D341Med (cell line): ENCODE measurements around the gene C9orf85.
"Not testable (repeated sequence)": the region's sequence is repeated elsewhere in the genome, so short reads cannot be mapped to it uniquely, and the experiment has no call there.

Source experiments
- DNase-seq: peaks from one replicate; pipeline ENCODE4 v3.0.0; 2012; ENCODE audit warnings: low spot score

Gene C9orf85

DNA sequence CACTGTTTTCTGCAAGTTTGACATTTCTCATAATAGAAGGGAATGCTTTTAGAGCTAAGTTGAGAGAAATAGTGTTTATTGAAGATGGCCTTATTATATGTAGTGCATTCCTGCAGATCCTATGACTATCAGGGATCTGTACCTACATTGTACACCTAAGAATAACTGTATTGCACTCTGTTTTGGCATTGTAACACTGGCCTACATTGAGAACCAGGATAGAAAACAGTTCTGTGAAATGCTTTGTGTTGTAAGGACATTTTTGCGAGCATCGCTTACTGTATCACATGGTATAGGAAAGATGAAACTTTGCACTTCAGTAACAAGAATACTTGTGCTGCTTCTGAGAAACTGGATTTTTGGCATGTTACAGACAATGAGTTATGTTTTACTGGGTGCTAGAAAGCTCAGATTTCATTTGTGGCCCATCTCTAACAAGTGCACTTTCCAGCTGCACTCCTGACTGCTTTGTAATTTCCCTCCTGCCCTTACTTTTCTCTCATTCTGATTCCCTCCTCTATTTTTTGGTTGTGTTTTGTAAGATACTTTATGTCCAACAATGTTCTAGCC is 30.6 kb downstream of the C9orf85 start:
- no peak for DNase-seq

DNA sequence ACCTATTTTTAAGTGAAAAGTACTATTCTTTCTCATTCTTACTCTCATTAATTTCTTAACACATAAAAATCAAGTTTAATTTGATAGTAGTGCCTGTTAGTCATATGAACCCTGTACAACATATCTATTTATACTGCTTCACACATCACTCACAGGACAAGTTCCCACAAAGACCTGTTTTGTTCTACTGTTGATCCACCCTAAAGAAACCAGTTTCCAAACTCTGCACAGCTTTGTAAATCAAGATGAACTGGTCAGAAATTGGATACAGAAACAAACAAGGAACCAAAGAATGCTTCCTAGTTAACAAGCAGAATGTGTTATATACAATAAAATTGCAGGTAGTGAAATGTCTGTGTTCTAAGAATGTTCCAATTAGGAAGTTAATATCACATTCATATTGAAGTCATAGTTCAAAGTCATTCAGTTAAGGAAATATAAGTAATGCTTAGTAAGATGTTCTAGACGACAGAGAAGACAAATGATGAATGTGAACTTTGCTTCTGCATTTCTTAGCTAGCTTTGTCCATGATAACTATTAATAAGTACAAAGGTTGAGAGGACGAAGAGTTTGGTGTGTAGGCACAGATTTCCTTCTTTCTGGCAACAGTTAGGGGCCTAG is 33.4 kb downstream of the C9orf85 start:
- DNase-seq: no peak

DNA sequence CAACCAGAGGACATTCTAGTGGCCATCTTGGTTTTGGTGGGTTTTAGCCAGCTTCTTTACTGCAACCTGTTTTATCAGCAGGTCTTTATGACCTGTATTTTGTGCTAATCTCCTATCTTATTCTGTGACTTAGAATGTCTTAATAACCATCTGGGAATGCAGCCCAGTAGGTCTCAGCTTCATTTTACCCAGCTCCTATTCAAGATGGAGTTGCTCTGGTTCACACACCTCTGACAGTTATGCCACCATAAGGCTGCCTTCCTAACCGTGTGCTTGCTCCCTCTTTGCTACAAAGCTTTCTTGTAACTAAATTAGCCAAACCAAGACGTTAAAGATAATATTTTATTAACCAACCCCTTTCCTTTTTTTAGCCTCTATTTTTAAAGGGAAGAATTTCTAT is 43.2 kb downstream of the C9orf85 start:
- DNase-seq: not testable (repeated sequence)

DNA sequence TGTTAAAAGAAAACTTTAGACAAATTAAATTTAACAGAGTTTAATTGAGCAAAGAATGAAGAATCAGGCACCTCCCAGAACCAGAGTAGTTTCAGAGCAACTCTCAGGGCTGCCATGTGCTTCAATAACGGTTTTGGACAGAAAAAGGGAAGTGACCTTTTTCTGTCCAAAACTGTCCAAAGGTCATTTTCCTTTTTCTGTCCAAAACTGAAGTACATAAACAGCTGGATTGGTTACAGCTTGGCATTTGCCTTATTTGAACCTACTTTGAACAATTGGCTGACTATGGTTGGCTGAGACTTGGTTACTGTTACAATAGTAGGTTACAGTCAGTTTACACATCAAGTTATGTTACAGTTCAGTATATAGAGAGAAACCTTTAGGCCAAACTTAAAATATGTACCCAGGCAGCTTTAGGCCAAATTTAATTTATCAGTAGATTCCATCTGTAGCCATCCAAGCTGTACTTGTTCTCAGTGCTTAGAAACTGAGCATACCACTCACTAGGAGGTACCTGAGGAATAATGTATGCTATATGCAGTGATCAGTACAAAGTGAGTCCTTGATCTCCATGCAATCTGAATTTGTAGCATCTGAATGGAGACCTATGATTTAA is 44.0 kb downstream of the C9orf85 start:
- DNase-seq: no peak

DNA sequence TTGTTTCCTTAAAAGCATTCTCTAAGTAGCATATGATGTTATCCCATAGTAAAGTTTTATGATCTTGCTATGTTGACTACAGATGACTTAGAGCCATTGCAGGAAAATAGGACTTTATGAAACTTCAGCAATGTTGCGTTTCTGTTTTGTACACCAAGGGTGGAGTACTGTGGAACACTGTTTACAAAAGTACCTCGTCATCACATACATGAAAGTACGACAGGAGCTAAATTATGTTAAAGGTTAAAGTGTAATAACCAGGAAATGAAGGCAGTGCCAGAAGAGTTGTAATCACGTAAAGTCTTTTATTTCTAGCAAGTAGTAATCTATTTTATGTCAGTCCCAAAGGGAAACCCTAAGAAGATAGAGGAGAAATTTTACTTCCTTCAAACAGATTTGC is 50.9 kb downstream of the C9orf85 start:
- no peak for DNase-seq

DNA sequence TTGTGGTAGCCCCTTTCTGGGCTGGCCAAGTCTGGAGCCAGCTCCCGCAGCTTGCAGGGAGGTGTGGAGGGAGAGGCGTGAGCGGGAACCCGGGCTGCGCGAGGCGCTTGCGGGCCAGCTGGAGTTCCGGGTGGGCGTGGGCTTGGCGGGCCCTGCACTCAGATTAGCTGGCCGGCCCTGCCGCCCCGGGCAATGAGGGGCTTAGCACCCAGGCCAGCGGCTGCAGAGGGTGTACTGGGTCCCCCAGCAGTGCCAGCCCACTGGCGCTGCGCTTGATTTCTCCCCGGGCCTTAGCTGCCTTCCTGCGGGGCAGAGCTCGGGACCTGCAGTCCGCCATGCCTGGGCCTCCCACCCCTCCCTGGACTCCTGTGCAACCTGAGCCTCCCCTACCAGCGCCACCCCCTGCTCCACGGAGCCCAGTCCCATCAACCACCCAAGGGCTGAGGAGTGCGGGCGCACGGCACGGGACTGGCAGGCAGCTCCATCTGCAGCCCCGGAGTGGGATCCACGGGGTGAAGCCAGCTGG is 52.1 kb downstream of the C9orf85 start:
- not testable (repeated sequence) for DNase-seq

DNA sequence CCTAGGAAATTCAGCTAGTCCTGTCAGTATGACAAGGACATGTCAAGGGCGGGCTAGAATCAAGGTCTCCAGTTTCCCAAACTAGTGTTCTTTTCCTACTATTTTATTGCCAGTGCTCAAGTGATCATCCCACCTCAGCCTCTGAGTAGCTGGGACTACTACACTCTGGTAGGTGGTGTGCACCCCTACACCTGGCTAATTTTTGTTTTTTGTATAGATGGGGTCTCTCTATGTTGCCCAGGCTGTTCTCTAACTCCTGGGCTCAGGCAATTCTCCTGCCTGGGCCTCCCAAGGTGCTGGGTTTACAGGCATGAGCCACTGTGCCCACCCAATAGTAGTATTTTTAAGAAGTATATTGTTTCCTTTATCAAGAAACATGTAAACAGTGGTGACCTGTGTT is 54.0 kb downstream of the C9orf85 start:
- no peak for DNase-seq

DNA sequence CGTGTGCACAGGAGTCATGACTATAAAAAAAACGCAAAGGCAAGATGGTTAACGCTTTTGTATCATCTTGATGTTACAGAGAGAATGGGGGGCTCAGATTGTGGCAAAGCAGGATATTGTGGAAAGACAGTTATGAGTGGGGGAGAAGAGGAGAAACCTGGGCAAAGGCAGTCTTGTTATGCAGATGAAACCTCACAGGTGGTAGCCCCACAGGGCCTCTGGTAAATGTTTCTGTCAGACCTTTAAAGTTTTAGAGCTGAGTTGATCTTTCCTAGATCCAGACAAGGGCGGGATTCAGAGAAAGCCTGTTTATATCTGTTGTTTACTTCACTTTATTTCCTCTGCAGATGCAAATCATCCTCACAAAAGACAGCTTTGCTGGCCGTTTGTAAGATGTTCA is 55.2 kb downstream of the C9orf85 start:
- DNase-seq: no peak

DNA sequence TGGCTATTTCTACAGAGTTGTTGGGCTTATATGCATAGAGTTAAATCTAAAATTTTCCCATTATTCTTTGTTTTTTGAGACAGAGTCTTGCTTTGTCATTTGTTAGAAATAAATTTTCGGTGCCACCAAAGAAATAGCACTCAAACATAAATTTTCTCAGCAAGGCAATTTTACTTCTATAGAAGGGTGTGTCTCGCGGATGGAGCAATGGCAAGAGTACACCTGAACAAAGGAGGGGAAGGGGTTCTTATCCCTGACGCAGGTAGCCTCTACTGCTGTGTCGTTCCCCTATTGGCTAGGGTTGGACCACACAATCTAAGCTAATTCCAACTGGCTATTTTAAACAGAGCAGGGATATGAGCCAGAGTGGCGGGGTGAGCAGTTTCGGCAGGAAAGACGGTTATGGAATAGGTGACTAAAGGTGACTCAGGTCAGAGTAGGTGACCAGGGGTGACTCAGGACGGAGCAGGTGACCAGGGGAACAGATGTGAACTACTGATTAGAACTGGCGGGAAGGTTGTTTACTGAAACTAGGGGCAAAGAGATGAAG is 57.2 kb downstream of the C9orf85 start:
- no peak for DNase-seq

DNA sequence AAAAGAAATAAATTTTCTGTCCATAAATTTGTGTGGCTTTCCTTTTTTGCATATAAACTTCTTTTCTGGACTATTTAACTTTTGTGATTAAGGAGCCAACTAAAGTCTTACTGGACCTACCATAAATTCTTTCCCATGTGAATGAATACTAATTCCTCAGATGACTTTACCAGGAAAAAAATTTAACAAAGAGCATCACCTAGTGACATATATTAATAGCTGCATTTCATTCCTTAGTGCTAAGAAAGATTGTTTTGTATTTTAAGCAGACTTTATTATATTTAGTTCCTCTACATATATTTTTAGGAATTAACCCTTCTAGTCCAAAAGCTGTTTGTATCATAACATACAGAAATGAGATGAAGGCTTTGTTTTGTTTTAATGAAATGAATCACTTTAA is 64.4 kb downstream of the C9orf85 start:
- no peak for DNase-seq

DNA sequence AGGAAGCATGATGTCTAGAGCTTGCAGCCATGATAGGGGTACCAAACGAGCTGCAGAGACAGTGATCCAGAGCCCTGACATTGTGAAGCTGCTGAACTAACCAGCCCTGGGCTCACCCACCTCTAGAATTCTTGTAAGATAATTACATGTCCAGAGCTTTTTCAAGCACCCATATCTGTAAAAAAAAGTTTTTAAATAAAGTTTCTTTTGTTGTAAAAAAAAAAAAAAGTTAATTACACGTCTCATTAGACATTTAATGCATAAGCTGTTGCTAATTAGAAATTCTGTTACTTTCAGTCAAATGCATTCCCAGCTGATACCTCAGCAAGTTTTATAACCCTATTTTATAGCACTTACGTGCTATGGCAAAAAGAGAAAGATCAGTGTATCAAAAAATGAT is 65.6 kb downstream of the C9orf85 start:
- no peak for DNase-seq

DNA sequence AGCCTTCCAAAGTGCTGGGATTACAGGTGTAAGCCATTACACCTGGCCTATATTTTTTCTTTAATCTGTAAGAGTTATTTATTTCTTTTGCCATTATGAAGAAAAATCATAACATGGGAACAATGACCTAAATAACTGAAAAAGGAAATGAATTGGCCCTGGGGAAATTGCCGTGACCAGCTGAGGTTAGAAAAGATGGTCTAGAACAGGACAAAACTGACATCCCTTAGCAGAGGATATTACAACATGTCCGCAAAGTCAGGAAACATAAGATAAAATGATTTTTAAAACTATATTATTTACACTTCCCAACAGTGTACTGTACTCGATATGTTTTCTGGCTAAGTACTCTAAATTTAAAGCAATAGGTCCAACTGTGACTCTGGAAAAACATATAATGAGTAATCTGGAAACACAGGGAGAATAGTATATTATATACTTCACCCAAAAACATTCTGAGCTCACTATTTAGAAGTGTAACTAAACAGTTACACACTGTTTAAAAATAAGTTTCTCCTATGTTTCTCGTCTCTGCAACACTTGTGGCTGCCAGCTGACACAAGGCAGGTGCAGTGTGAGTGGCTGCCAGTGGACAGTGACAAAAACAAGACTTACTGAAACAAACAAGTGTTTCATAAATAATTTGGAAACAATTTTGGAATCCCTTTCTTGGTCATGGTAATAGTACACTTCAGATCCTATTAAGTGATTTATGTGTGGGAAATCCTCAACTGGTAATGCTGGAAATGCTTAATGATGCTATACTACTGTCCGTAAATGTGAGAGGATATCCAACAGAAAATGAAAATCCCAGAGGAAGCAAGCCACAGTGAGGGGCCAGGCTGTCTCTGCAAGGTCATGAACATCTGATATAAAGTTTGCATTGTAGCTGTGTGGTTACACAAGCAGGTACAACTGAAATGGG is 69.1 kb downstream of the C9orf85 start:
- no peak for DNase-seq

DNA sequence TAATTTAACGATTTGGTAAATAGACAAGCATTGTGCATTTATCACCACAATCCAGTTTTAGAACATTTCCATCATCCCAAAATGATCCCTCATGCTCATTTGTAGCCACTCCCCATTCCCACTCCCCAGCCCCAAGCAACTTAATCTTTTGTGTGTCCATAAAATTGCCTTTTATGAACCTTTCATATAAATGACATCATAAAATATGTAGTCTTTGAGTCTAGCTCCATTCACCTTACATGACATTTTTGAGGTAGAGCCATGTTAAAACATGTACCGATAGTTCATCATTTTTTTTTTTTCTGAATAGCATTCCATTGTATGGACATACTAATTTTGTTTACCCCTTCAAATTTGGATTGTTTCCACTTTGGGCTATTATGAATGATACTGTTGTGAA is 70.5 kb downstream of the C9orf85 start:
- DNase-seq: no peak

DNA sequence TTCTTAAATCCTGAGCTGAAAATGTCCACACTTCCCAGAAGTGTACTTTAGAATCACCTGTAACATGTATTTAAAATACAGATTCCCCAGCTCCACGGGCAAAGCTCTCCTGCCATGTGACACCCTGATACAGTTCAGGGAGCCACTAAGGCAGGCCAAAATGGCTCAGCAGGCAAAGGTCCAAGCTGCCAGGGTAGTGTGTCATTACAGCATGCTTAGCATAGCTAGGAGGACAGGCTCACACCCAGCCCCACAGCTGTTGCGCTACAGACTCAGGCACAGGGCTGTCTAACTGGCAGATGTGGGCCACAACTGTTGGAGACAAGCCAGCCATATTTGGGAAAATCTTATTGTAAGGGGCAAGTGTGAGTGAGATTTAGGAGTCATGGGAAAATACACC is 73.0 kb downstream of the C9orf85 start:
- DNase-seq: no peak

DNA sequence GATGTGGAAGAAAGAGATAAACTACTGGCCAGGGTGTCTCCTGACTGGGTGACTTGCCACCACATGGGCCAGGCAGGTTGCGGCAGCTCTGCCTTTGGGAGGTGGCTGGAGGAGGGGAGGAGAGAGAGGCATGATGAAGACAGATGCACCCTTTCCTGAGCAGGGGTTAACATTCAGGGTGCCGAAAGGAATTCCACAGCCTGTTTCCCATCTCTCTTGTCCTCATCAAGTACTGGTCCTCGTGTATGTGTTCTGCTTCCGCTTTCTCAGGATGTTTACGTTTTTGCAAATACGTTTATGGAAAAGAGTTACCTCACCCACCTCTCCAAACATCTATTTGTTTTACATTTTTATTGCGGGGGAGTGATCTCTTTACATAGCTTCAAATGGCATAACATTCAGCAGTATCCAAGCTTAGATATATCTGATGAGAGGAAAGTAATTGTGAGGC is 73.4 kb downstream of the C9orf85 start:
- DNase-seq: no peak

DNA sequence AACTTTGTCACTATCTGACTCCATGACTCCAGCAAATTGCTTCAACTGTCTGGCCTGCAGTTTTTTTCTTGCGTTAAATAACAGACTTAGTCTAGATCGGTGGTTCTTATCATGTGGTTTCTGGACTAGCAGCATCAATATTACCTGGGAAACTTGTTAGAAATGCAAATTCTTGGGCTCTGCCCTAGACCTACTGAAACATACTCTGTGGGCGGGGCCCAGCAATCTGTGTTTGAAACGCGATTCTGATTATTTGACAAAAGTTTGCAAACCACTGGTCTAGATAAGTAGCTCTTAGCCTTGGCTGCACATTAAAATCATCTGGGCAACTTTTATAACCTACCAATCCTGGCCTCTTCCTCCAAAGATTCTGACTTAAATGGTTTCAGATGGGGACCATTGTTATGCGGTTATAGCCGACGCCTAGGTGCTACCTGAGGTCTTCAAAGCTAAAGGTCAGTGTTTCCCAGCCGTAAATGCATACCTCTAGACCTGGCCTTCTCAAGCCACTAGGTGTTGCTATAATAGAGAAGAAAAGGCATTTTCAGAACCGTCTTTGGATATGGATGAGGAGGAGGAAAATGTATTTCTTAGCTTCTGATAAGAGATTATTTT is 74.0 kb downstream of the C9orf85 start:
- no peak for DNase-seq

DNA sequence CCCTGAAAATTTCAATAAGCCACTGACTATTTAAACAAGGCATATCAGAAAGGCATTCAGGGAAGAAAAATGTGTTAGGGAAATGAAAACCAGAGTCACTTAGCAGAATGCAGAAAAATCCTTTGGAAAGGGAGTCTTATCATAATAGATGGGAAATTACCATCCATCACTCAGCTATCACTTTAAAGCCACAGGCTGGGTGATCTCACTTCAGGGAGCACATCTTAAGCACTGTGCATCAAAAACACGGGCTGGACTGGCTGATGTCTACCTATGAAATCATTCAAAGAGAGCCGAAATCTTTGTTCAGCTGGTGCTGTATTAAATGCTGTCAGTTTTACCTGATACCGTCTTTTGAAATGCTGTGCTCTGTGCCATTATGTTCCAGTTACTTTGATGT is 75.5 kb downstream of the C9orf85 start:
- no peak for DNase-seq

DNA sequence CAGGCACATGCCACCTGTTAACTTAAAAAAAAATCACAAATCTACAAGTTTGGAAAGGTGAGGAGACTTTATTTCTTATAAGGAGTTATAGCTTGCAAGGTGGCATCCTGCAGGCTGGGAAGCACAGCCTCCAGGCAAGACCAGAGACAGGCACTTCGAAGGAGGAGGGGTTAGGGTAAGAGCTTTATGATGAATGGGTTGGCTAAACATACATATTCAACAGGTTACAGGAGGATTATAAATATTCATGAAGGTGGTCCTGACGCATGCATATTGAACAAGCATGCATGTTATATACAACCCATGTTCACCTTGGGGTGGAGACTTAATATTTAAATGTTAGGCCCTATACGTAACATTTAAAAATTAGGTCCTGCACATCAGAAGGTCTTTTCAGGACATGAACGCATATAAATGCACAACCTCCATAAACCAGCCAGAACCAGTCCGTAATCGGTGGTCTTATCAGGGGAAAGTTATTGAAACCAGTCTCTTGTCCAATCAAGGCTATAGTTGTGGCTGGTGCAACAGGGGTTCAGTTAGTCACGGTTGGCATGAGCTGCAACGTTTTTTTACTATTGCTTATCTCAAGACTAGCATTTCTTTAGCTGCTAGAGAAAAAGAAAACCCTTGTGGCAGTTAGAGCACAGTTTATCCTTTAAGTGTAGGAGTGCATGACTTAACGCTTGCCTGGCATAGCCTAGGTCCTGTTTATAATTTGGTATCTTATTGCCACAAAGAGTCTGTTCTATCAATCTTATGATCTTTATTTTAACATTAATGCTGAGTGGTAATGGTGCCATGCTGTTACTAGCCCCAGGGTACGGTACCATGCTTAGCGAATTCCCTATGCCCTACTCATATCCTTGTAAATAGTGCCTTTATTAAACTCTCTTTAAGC is 76.3 kb downstream of the C9orf85 start:
- no peak for DNase-seq

DNA sequence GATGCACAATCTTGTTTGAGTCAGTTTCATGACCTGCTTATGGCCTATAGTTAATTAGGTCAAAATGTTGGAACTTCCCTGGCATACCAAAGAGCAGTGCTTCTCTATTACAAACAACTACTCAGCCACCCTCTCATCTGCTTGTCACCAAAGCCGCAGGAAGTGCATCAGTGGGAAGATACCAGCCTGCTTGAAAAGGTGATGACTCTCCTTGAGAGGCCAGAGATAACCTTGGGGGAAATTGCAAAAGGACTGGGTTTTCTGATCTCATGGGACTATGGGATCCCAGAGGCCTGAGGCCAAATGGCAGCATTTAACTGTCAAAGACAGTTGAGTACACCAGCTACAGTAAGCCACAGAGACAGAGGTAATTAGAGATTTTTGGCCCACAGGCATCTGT is 79.0 kb downstream of the C9orf85 start:
- no peak for DNase-seq

DNA sequence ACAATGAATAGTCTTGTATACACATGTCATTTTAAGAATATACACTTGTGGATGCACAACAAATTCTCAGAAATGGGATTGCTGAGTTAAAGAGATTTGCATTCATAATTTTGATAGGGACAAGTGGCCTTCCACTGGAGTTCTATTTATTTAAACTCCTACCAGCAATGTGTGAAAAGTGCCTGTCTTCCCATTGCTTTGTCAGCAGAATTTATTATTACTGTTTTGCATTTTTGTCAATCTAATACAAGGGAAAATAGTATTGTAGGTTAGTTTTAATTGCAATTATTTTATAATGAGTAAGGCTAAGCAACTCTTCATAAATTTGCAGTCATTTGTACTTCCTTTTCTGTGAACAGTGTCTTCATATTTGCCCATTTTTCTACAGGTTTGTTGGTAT is 94.0 kb downstream of the C9orf85 start:
- DNase-seq: no peak

DNA sequence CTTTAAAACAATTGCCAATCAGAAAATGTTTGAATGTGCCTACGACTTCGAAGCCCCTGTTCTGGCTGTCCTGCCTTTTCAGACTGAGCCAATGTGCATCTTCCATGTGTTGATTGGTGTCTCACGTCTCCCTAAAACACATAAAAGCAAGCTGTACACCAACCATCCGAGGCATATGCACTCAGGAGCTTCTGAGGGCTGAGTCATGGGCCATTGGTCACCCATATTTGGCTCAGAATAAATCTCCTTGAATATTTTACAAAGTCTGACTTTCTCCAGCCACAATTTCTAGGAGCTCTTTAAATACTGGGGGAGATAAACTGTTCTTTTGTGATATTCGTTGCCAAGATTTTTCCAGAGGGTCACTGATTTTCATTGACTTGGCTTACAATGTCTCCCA is 95.1 kb downstream of the C9orf85 start:
- DNase-seq: no peak
